HEK293T (cell line): ENCODE measurements around the gene DEUP1.

ENCODE experiments used
- CTBP1 ChIP-seq: fragments of 450-650 bp; IDR thresholded peaks from 2 replicates; pipeline ENCODE4 v1.6.1; 2016; ENCODE audit warnings: borderline replicate concordance
- FOXA1 ChIP-seq: fragments of 450-650 bp; IDR thresholded peaks from 2 replicates; pipeline ENCODE4 v1.6.1; 2016; ENCODE audit warnings: mild to moderate bottlenecking
- FOXK2 ChIP-seq: fragments of 450-650 bp; IDR thresholded peaks from 2 replicates; pipeline ENCODE4 v1.6.1; 2016; ENCODE audit warnings: mild to moderate bottlenecking
- FOXM1 ChIP-seq: fragments of 450-650 bp; IDR thresholded peaks from 2 replicates; pipeline ENCODE4 v1.6.1; 2017; ENCODE audit warnings: mild to moderate bottlenecking, borderline replicate concordance
- SP1 ChIP-seq: fragments of 450-650 bp; IDR thresholded peaks from 2 replicates; pipeline ENCODE4 v1.6.1; 2017

DNA sequence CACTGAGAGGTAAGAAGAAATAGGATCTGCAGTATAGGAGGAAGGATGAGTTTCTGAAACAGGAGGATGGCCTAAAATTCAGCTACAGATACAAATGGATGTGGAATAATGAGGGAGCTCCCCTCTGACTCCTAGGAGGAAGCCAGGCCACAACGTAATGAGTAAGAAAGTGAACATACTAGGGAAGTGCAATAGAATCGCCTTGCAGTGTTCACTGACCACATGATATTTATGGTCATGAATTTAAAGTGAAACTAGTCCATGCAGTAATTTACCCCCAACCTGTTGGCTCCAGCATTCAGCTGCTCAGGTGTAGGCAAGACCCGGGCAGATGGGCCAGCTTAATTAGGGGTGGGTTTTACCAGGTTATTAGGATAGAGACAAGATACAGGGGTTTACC is 101.7 kb downstream of the DEUP1 start:
- no peak for TF ChIP-seq FOXK2
- no peak for TF ChIP-seq FOXM1
- TF ChIP-seq SP1, result no peak
- no peak for TF ChIP-seq FOXA1
- no peak for TF ChIP-seq CTBP1
